A673 (cell line): ENCODE results near the gene APBB2. TPM values are rescaled to one million over a fixed set of nuclear protein-coding genes. Genes with fewer than 3 reads are reported as not detected.

ENCODE experiments used
- BruUV-seq: library from RNA; stranded (reverse); fragments of 400-500 nt; replicated peaks from 2 replicates; lab custom pipeline; 2021; lab: Mats Ljungman, UMichigan
- CTCF ChIA-PET: fragments of 300-600 bp; sonication (Branson Sonifier 250); formaldehyde crosslinking; loops from one replicate; lab custom pipeline; 2022; ENCODE audit warnings: antibody characterized with exemption; lab: Charles Lee
- POLR2A ChIA-PET: fragments of 300-600 bp; sonication (Branson Sonifier 250); formaldehyde crosslinking; loops from one replicate; lab custom pipeline; 2022; ENCODE audit warnings: antibody characterized with exemption; ENCODE audit not compliant: low non-redundant PET; lab: Charles Lee
- DNase-seq: peaks from one replicate; pipeline ENCODE4 v3.0.0-alpha.2; 2015; ENCODE audit warnings: low spot score
- H3K27ac ChIP-seq: fragments of 200-600 bp; sonication (generic); 2 replicates; pipeline ENCODE4 v1.5.1; 2016; ENCODE audit warnings: mixed run types, low read depth, mild to moderate bottlenecking, mixed read lengths, antibody characterized with exemption, low read length; ENCODE audit not compliant: poor library complexity, severe bottlenecking
- H3K27me3 ChIP-seq: fragments of 200-600 bp; sonication (generic); replicated peaks from 2 replicates; pipeline ENCODE4 v1.6.1; 2017; ENCODE audit warnings: mixed run types, low read depth, mild to moderate bottlenecking, mixed read lengths, antibody characterized with exemption, low read length; ENCODE audit not compliant: insufficient read depth, poor library complexity
- H3K36me3 ChIP-seq: fragments of 200-600 bp; sonication (generic); 2 replicates; pipeline ENCODE4 v1.6.1; 2016; ENCODE audit warnings: mixed run types, mild to moderate bottlenecking, mixed read lengths, antibody characterized with exemption, low read length; ENCODE audit not compliant: insufficient read depth, poor library complexity, severe bottlenecking
- H3K4me1 ChIP-seq: fragments of 200-600 bp; sonication (generic); 2 replicates; pipeline ENCODE4 v1.6.1; 2017; ENCODE audit warnings: mixed run types, mild to moderate bottlenecking, mixed read lengths, antibody characterized with exemption, low read length; ENCODE audit not compliant: insufficient read depth, poor library complexity, severe bottlenecking
- H3K4me3 ChIP-seq: fragments of 200-600 bp; sonication (generic); 2 replicates; pipeline ENCODE4 v1.5.1; 2016; ENCODE audit warnings: low read depth, mixed run types, mild to moderate bottlenecking, mixed read lengths, low read length; ENCODE audit not compliant: poor library complexity, severe bottlenecking
- H3K9me3 ChIP-seq: fragments of 200-600 bp; sonication (generic); 2 replicates; pipeline ENCODE4 v1.6.1; 2016; ENCODE audit warnings: mixed run types, low read depth, mild to moderate bottlenecking, mixed read lengths, antibody characterized with exemption, low read length; ENCODE audit not compliant: poor library complexity, severe bottlenecking
- EZH2 ChIP-seq: fragments of 200-600 bp; sonication (generic); IDR thresholded peaks from 2 replicates; pipeline ENCODE4 v1.6.1; 2017; ENCODE audit warnings: borderline replicate concordance, low read depth, mild to moderate bottlenecking, mixed read lengths, antibody characterized with exemption, low read length; ENCODE audit not compliant: poor library complexity, severe bottlenecking
- intact Hi-C: fragments of 100-400 bp; cut with micrococcal nuclease; formaldehyde crosslinking; loops from one replicate; pipeline ENCODE4 v1.10.0; 2022; ENCODE audit not compliant: unreplicated experiment
- total RNA-seq: library from RNA; stranded (reverse); gene quantifications from 2 replicates; pipeline ENCODE4 v1.2.3, GENCODE V29; 2021
- TF ChIP-seq, protein P1 (sequence below): fragments of 300-800, 200-600 bp; sonication (generic); conservative IDR thresholded peaks from 2 replicates; pipeline ENCODE4 v1.5.1; 2017; ENCODE audit warnings: low read depth, mild to moderate bottlenecking, antibody characterized with exemption, low read length, moderate library complexity, mixed read lengths

The APBB2 gene
- total RNA-seq, 1 experiment from 2014 or later, result 10.3 TPM

DNA sequence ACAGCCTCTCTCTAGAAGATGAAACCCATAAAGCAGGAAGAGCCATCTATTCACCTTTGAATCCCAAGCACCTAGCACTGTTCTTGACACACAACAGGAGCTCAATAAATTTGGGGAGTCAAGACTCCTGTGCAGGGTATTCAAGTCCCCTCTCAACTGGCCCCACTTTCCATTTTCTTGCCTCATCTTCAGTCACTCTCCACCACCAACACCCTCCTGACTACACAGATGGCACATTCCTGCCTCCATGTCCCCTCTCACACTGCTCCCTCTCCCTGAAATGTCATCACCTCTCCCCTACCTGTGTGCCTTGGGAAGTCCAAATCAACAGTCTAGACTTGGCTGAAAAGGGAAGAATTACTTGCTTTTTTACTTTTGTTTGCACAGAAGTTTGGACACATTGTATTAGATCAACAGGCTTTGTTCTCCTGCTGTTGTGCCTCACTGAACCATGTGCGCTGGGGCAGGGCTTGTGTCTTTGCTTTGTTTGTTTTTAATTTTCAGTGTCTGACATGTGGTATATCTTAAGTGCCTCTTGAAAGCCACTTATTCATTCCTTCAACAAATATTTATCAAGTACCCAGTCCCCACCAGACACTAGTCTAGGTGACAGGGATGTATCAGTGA lies 85.1 kb downstream of the APBB2 start:
- H3K27ac ChIP-seq, result no peak overlapping the region
- intact Hi-C loops, result no loop called here
- H3K4me3 ChIP-seq, result no peak overlapping the region
- no peaks in the 10 kb centered on the region for H3K36me3 ChIP-seq
- no peak for TF ChIP-seq EZH2
- TF ChIP-seq, protein P1, sequence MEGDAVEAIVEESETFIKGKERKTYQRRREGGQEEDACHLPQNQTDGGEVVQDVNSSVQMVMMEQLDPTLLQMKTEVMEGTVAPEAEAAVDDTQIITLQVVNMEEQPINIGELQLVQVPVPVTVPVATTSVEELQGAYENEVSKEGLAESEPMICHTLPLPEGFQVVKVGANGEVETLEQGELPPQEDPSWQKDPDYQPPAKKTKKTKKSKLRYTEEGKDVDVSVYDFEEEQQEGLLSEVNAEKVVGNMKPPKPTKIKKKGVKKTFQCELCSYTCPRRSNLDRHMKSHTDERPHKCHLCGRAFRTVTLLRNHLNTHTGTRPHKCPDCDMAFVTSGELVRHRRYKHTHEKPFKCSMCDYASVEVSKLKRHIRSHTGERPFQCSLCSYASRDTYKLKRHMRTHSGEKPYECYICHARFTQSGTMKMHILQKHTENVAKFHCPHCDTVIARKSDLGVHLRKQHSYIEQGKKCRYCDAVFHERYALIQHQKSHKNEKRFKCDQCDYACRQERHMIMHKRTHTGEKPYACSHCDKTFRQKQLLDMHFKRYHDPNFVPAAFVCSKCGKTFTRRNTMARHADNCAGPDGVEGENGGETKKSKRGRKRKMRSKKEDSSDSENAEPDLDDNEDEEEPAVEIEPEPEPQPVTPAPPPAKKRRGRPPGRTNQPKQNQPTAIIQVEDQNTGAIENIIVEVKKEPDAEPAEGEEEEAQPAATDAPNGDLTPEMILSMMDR, result no peak
- no peaks in the 10 kb centered on the region for H3K9me3 ChIP-seq
- ChIA-PET POLR2A (no interaction called here), CTCF (no interaction called here)
- no TSS peak for BruUV-seq
- DNase-seq, result no peak
- no peaks in the 10 kb centered on the region for H3K27me3 ChIP-seq
- peaks cover 7% of the 10 kb centered on the region for H3K4me1 ChIP-seq

DNA sequence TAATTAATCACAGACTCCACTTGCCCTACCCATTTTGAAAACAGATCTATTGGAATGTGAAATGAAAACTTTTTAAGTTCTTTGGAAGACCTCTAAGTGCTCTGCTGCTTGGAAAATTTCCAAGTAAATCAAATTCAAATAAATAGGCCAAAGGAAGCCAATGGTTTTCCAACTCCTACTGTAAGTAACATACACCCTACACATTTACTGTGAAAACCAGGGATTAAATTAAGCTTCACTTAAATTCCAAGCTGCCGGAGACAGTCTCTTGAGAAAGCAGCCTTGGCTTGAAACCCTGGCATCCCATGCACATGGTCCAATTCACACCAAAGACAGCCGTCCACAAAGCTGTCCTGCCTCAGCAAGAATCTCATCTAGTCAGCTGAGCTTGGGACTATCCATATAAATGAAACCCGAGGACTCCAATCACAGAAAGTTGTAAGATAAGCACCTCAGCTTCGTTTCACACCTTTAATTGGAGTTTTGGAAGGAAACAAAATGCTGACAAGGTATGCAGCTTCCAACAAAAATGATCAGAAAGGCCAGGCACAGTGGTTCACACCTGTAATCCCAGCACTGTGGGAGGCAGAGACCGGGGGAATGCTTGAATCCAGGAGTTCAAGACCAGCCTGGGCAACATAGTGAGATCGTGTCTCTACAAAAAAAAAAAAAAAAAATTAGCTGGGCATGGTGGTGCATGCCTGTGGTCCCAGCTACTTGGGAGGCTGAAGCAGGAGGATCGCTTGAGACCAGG lies 88.6 kb downstream of the APBB2 start:
- no TSS peak for BruUV-seq
- intact Hi-C loops, result no loop called here
- TF ChIP-seq, protein P1, result no peak
- TF ChIP-seq EZH2, result no peak
- Histone ChIP-seq H3K36me3 (no peaks in the 10 kb centered on the region), H3K4me3 (no peak overlapping the region), H3K27ac (no peak overlapping the region), H3K27me3 (no peaks in the 10 kb centered on the region), H3K4me1 (no peaks in the 10 kb centered on the region), H3K9me3 (no peaks in the 10 kb centered on the region)
- ChIA-PET POLR2A (no interaction called here), CTCF (no interaction called here)
- DNase-seq, result no peak

- Histone ChIP-seq H3K4me1 (no peaks in the 10 kb centered on the region), H3K9me3 (no peaks in the 10 kb centered on the region), H3K27me3 (no peaks in the 10 kb centered on the region), H3K4me3 (no peak overlapping the region), H3K27ac (no peak overlapping the region), H3K36me3 (no peaks in the 10 kb centered on the region)
- TF ChIP-seq, protein P1, result no peak
- no peak for TF ChIP-seq EZH2
- ChIA-PET POLR2A (no interaction called here), CTCF (no interaction called here)
- no TSS peak for BruUV-seq
- intact Hi-C loops, result no loop called here
- no peak for DNase-seq
These were observed 89.3 kb downstream of the APBB2 start for GRCh38 chr4:41124916-41125548.
